Stomach smooth muscle (tissue), 2 donors: Measurements from ENCODE around the gene METTL24.
"Not testable (repeated sequence)": the region's sequence is repeated elsewhere in the genome, so short reads cannot be mapped to it uniquely, and the experiment has no call there.

Source experiments
- H3K27ac ChIP-seq: one replicate; pipeline ENCODE4 v1.7.0; 2013; ENCODE audit warnings: mild to moderate bottlenecking, low read length, inconsistent platforms
- H3K27me3 ChIP-seq, 2 donors: one replicate each; pipeline ENCODE4 v1.7.0; 2013; ENCODE audit warnings: low read length in 2 of 2; ENCODE audit not compliant: insufficient read depth in 2 of 2, control insufficient read depth in 1 of 2
- H3K36me3 ChIP-seq, 2 donors: one replicate each; pipeline ENCODE4 v1.7.0; 2013; ENCODE audit warnings: low read length in 2 of 2; ENCODE audit not compliant: control insufficient read depth in 2 of 2, insufficient read depth in 2 of 2
- H3K4me1 ChIP-seq: one replicate; pipeline ENCODE4 v1.7.0; 2013; ENCODE audit warnings: low read length; ENCODE audit not compliant: control insufficient read depth, insufficient read depth
- H3K4me3 ChIP-seq, 2 donors: one replicate each; pipeline ENCODE4 v1.7.0; 2013; ENCODE audit warnings: low read length in 2 of 2
- H3K9ac ChIP-seq, 2 donors: one replicate each; pipeline ENCODE4 v1.7.0; 2013; ENCODE audit warnings: low read length in 2 of 2, mild to moderate bottlenecking in 1 of 2
- H3K9me3 ChIP-seq, 2 donors: one replicate each; pipeline ENCODE4 v1.7.0; 2013; ENCODE audit warnings: low read length in 2 of 2; ENCODE audit not compliant: control insufficient read depth in 2 of 2
- donor health status: healthy.
- donor health status: Pancreatic carcinoma.

METTL24 gene

GRCh38 chr6:110351546-110351945, 6.6 kb downstream of the METTL24 start:
- Histone ChIP-seq H3K9me3 (no peaks in the 10 kb centered on the region), H3K9ac (peak overlapping the region in 1 of 2 donors; percentile 55), H3K27ac (peak overlapping the region; percentile 96), H3K4me1 (peaks cover 70% of the 10 kb centered on the region), H3K4me3 (peak overlapping the region in 1 of 2 donors; percentile 29), H3K27me3 (no peaks in the 10 kb centered on the region), H3K36me3 (peaks cover 0 to 2% of the 10 kb centered on the region in 2 donors)

- peak overlapping the region; percentile 96 for H3K27ac ChIP-seq
- H3K9me3 ChIP-seq, H3K9ac ChIP-seq, H3K36me3 ChIP-seq, H3K27me3 ChIP-seq, H3K4me3 ChIP-seq: not testable (repeated sequence)
- peaks cover 61% of the 10 kb centered on the region for H3K4me1 ChIP-seq
Observed at GRCh38 chr6:110350593-110350992, 7.6 kb downstream of the METTL24 start.

GRCh38 chr6:110348961-110349690, 9.0 kb downstream of the METTL24 start:
- peak overlapping the region; percentile 6 to 31 for H3K4me3 ChIP-seq
- peaks cover 53% of the 10 kb centered on the region for H3K4me1 ChIP-seq
- no peaks in the 10 kb centered on the region for H3K9me3 ChIP-seq
- H3K27me3 ChIP-seq = no peaks in the 10 kb centered on the region
- no peak overlapping the region for H3K9ac ChIP-seq
- H3K27ac ChIP-seq = peak overlapping the region; percentile 77
- H3K36me3 ChIP-seq = peaks cover 0 to 2% of the 10 kb centered on the region in 2 donors

- Histone ChIP-seq H3K9me3 (no peaks in the 10 kb centered on the region), H3K4me3 (no peak overlapping the region), H3K36me3 (peaks cover 0 to 2% of the 10 kb centered on the region in 2 donors), H3K27me3 (no peaks in the 10 kb centered on the region), H3K27ac (no peak overlapping the region), H3K9ac (no peak overlapping the region), H3K4me1 (peaks cover 50% of the 10 kb centered on the region)
Observed at GRCh38 chr6:110345025-110345424, 13.1 kb downstream of the METTL24 start.

- no peak overlapping the region for H3K9ac ChIP-seq
- H3K4me1 ChIP-seq = peaks cover 32% of the 10 kb centered on the region
- no peaks in the 10 kb centered on the region for H3K27me3 ChIP-seq
Observed at GRCh38 chr6:110342759-110343158, 15.4 kb downstream of the METTL24 start.

GRCh38 chr6:110341663-110342596, 16.2 kb downstream of the METTL24 start:
- Histone ChIP-seq H3K9me3 (no peaks in the 10 kb centered on the region), H3K9ac (peak overlapping the region in 1 of 2 donors; percentile 13), H3K36me3 (no peaks in the 10 kb centered on the region), H3K27me3 (no peaks in the 10 kb centered on the region), H3K27ac (peak overlapping the region; percentile 78), H3K4me1 (peaks cover 27% of the 10 kb centered on the region), H3K4me3 (peak overlapping the region; percentile 12 to 17)

More at GRCh38 chr6:110342759-110343158, 15.4 kb downstream of the METTL24 start:
- Histone ChIP-seq H3K4me3 (no peak overlapping the region), H3K27ac (peak overlapping the region; percentile 78), H3K9me3 (no peaks in the 10 kb centered on the region), H3K36me3 (no peaks in the 10 kb centered on the region)

- H3K4me3 ChIP-seq = no peak overlapping the region
- H3K4me1 ChIP-seq = peaks cover 27% of the 10 kb centered on the region
- no peaks in the 10 kb centered on the region for H3K27me3 ChIP-seq
- H3K27ac ChIP-seq = peak overlapping the region; percentile 78
- no peaks in the 10 kb centered on the region for H3K36me3 ChIP-seq
- no peak overlapping the region for H3K9ac ChIP-seq
- H3K9me3 ChIP-seq = no peaks in the 10 kb centered on the region
Observed at GRCh38 chr6:110341067-110341466, 17.1 kb downstream of the METTL24 start.

GRCh38 chr6:110340392-110340965, 17.7 kb downstream of the METTL24 start:
- Histone ChIP-seq H3K9me3 (no peaks in the 10 kb centered on the region), H3K4me1 (peaks cover 25% of the 10 kb centered on the region), H3K27ac (peak overlapping the region; percentile 78), H3K27me3 (no peaks in the 10 kb centered on the region), H3K9ac (peak overlapping the region in 1 of 2 donors; percentile 30), H3K36me3 (no peaks in the 10 kb centered on the region), H3K4me3 (peak overlapping the region in 1 of 2 donors; percentile 6)

- Histone ChIP-seq H3K27ac (peak overlapping the region; percentile 78), H3K27me3 (no peaks in the 10 kb centered on the region), H3K4me3 (no peak overlapping the region), H3K9ac (no peak overlapping the region), H3K4me1 (peaks cover 30% of the 10 kb centered on the region), H3K9me3 (no peaks in the 10 kb centered on the region), H3K36me3 (no peaks in the 10 kb centered on the region)
Observed at GRCh38 chr6:110338820-110339470, 19.2 kb downstream of the METTL24 start.

- no peak overlapping the region for H3K4me3 ChIP-seq
- peak overlapping the region; percentile 7 for H3K27ac ChIP-seq
- H3K27me3 ChIP-seq = no peaks in the 10 kb centered on the region
- H3K36me3 ChIP-seq = no peaks in the 10 kb centered on the region
- no peaks in the 10 kb centered on the region for H3K9me3 ChIP-seq
- H3K9ac ChIP-seq = no peak overlapping the region
- peaks cover 28% of the 10 kb centered on the region for H3K4me1 ChIP-seq
Observed at GRCh38 chr6:110337486-110337885, 20.7 kb downstream of the METTL24 start.
